HepG2 (cell line): ENCODE results near the gene GAS2L1. TPM values are rescaled to one million over a fixed set of nuclear protein-coding genes. Genes with fewer than 3 reads are reported as not detected.

Experiments used
- HMGA1 ChIP-seq: sonication (generic); formaldehyde crosslinking; conservative IDR thresholded peaks from 2 replicates; pipeline ENCODE4 v1.4.0; 2020; ENCODE audit warnings: missing genetic modification reagents
- HNF4A ChIP-seq: sonication (generic); formaldehyde crosslinking; IDR thresholded peaks from 2 replicates; pipeline ENCODE4 v1.4.0; 2020; ENCODE audit warnings: missing genetic modification reagents
- MAX ChIP-seq: IDR thresholded peaks from 2 replicates; pipeline ENCODE4 v1.6.1; 2012; ENCODE audit warnings: inconsistent platforms
- NFAT5 ChIP-seq: sonication (generic); formaldehyde crosslinking; IDR thresholded peaks from 2 replicates; pipeline ENCODE4 v1.4.0; 2020; ENCODE audit warnings: missing genetic modification reagents
- SALL1 ChIP-seq: sonication (generic); formaldehyde crosslinking; IDR thresholded peaks from 2 replicates; pipeline ENCODE4 v1.8.0; 2022; ENCODE audit warnings: mild to moderate bottlenecking, missing genetic modification reagents
- SNAPC4 ChIP-seq: sonication (generic); formaldehyde crosslinking; IDR thresholded peaks from 2 replicates; pipeline ENCODE4 v1.4.0; 2020; ENCODE audit warnings: mild to moderate bottlenecking, missing genetic modification reagents
- ZBTB7A ChIP-seq: sonication (generic); formaldehyde crosslinking; IDR thresholded peaks from 2 replicates; pipeline ENCODE4 v1.8.0; 2022; ENCODE audit warnings: mild to moderate bottlenecking, missing genetic modification reagents
- ZNF12 ChIP-seq: sonication (generic); formaldehyde crosslinking; IDR thresholded peaks from 2 replicates; pipeline ENCODE4 v1.5.0; 2020; ENCODE audit warnings: missing genetic modification reagents
- ZNF614 ChIP-seq: IDR thresholded peaks from 2 replicates; pipeline ENCODE4 v1.6.1; 2018; ENCODE audit warnings: missing biosample characterization, missing genetic modification reagents, inconsistent platforms, borderline replicate concordance
- ZSCAN5A ChIP-seq: sonication (generic); formaldehyde crosslinking; IDR thresholded peaks from 2 replicates; pipeline ENCODE4 v1.8.0; 2022; ENCODE audit warnings: mild to moderate bottlenecking, missing genetic modification reagents, borderline replicate concordance
- polyA plus RNA-seq, 8 experiments: library from polyadenylated mRNA; depleted of rRNA in 3 of 8; stranded (reverse) in 7 of 8; unstranded in 1 of 8; fragments of >200 nt; fragmentation: Illumina TruSeq in 4 of 8; extraction: Trizol in 4 of 8; gene quantifications; 2 replicates each; pipeline versions ENCODE4 v1.2.1 to v1.2.3, GENCODE V29; 2011 to 2016; ENCODE audit warnings: low read depth in 4 of 8, missing spikeins in 1 of 8, mixed read lengths in 1 of 8; ENCODE audit not compliant: insufficient read depth in 1 of 8
- total RNA-seq, 5 experiments: library from RNA; depleted of rRNA; stranded (reverse); fragments of >200 nt; fragmentation: Illumina TruSeq; extraction: Trizol; gene quantifications; 2 replicates each; pipeline ENCODE4 v1.2.3, GENCODE V29; 2016; ENCODE audit warnings: low read depth in 1 of 5

Gene GAS2L1
- total and polyA plus RNA-seq, 2 of the 13 experiments (the other 11 are each of a cell fraction or from before 2014, with no cell fraction given), result 1.8 to 3.3 TPM

GRCh38 chr22:29269731-29270474, 36.5 kb upstream of the GAS2L1 start (continued):
- no peak for TF ChIP-seq ZNF614 (CRISPR knock-in tag)
- TF ChIP-seq ZSCAN5A (CRISPR knock-in tag), result no peak
- no peak for TF ChIP-seq HNF4A (CRISPR knock-in tag)
- no peak for TF ChIP-seq NFAT5 (CRISPR knock-in tag)
- no peak for TF ChIP-seq ZBTB7A (CRISPR knock-in tag)
- TF ChIP-seq ZNF12 (CRISPR knock-in tag), result no peak
- peak; percentile 52 for TF ChIP-seq MAX
- no peak for TF ChIP-seq HMGA1 (CRISPR knock-in tag)
- no peak for TF ChIP-seq SNAPC4 (CRISPR knock-in tag)
- no peak for TF ChIP-seq SALL1
